NK-92 (cell line): Measurements from ENCODE around the gene TAOK3.
"Not testable (repeated sequence)": the region's sequence is repeated elsewhere in the genome, so short reads cannot be mapped to it uniquely, and the experiment has no call there.

Source experiments
- DNase-seq: peaks from one replicate; lab custom pipeline; 2025; ENCODE audit not compliant: unreplicated experiment; lab: John Stamatoyannopoulos, UW

TAOK3 gene

DNA sequence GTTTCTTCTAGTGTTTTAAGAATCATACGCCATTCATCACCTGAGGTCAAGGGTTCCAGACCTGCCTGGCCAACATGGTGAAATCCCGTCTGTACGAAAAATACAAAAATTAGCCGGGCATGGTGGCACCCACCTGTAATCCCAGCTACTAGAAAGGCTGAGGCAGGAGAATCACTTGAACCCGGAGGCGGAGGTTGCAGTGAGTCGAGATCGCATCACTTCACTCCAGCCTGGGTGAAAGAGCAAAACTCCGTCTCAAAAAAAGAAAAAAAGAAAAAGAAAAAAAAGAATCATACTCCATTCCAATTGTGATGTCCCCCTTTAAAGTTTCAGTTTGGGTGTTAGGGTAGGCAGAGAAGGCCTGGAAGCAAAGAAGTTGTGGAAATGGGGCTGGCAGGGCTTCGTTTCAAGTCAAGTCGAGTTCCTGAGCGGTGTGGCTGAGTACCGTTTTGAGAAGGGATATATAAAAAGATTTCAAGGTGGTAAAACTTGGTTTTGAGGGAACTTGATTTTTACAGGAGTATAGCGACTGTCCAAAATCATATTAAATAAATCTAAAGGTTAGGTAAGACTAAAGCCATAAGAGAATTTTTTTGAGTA, 1.5 kb upstream of the TAOK3 start:
- DNase-seq = no peak

DNA sequence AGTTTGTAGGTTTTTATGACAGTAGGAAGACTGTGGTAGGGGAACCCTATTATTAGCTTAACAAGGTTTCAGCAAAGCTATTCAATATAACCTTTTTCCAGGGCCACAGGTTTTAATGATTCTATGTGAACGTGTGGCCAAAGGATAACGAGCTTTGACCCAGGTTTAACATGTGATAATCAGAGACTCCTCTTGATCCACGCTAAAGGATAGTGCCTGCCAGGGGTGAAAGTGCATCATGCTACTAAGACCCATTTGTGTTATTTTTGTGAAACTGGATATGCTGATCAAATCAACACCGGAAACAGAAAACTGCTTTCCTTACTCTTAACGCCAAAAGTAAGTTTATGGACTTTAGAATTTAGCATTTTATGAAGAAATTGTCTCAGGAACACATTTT, 909 bp upstream of the TAOK3 start:
- no peak for DNase-seq

DNA sequence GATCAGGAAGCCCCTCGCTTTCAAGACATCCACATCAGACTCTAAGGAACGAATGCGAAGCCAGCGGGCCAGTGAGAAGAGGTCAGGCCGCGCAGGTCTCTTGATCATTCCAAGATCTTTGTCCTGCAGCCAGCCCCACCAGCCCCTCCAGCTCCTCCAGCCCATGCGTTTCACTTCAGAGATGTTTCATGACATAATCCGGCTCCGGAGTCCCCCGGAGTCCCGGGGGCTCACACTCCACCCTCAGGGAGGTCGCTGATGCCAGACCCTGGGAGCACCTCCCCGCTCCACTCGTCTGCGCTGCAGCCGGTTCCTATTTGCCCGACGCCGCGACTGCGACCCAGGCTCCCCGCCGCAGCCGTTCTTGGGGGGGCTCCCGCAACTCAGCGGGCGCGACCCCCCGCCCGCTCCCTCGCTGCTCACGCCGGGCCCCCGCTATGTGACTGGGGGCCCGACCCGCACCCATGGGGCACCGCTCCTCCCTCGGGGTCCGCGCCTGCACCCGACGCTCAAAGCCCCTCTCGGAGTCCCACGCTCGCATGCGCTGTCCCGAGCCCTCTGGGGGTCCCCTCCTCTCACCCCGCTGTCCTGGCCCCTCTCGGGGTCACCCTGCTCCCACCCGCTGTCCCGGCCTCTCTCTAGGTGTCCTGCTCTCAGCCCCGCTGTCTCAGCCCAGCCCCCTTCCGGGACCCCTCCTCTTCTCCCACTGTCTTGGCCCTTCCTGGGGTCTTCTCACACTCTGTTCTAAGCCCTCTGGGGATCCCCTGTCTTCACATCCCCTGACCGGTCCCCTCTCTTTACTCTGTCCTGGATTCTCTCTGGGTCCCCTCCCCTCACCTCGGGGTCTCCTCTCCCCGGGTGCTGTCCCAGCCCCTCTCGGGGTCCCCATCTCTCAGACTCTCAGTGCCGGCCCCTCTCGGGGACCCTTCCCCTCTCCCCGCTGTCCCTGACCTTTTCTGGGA, 1.1 kb downstream of the TAOK3 start:
- no peak for DNase-seq

DNA sequence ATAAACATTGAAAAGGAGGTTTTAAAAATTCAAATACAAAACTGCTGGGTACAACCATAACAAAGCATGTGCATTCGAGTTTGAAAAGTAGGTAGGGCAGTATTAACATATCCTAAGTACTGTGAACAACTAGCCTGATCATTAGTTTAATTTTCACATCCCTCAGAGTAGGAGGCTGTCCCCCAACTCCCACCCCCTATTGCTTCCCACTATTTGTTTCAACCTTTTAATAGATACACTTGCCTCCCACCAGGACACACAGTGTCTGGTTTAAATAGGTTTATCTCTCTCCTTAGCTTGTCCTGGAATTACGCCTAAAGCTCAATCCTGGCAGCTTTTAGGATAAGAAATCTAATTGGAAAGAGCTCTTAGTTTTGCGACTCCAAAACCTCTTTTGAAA, 2.1 kb downstream of the TAOK3 start:
- no peak for DNase-seq

DNA sequence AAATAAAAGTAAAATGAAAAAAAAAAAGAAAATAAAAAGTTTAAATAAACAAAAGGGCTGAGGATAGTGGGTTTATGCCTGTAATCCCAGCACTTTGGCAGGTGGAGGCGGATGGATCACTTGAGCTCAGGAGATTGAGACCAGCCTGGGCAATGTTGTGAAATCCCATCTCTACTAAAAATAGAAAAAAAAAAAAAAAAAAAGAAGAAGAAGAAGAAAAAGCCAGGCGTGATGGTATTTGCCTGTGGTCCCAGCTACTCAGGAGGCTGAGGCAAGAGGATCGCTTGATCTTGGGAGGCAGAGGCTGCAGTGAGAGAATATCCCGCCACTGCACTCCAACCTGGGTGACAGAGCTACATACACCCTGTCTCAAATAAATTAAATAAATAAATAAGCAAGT, 3.9 kb downstream of the TAOK3 start:
- DNase-seq = no peak

DNA sequence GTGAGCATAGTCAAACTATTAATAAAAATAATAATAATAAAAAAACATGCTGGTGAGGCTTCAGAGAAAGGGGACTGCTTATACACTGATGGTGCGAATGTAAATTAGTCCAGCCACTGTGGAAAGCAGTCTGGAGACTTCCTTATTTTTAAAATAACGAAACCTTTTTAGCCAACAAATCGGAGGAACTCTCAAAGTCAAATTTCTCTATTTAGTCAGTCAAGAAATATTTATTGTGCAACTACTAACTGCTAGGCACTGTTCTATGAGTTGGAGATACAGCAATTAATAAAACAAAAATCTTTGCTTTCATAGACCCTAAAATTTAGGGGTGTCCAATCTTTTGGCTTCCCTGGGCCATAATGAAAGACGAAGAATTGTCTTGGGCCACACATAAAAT, 10.8 kb downstream of the TAOK3 start:
- no peak for DNase-seq

DNA sequence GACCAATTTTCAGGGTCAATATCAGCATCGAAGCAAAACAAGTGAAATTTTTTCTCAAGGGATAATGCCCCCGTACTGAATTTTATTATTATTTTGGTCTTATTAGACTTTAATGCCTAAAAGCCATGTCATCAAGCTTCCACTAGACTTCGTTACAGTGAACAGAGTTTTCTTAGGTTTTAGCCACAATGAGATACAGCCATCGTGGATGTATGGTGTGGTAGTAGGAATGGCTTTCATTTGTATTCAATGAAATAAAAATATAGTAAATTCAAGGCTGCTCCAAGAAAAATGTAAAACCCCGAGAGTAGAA, 11.7 kb downstream of the TAOK3 start:
- no peak for DNase-seq

DNA sequence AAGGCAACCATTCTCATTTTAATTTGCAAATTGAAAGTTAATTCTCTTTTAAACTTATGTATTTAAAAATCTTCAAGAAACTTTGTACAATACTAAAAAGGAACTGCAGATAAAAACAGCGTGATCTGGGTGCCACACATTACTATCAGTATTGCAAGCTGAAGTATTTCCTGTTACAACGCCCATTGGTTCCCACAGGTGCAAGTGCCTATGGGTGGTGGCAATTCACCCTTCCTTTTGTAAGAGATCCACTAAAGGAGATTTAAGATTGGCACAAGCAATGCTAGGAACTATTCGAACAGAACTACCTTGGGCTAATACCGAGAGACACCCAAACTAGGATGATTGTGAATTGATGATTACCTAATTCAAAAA, 13.2 kb downstream of the TAOK3 start:
- DNase-seq = no peak

DNA sequence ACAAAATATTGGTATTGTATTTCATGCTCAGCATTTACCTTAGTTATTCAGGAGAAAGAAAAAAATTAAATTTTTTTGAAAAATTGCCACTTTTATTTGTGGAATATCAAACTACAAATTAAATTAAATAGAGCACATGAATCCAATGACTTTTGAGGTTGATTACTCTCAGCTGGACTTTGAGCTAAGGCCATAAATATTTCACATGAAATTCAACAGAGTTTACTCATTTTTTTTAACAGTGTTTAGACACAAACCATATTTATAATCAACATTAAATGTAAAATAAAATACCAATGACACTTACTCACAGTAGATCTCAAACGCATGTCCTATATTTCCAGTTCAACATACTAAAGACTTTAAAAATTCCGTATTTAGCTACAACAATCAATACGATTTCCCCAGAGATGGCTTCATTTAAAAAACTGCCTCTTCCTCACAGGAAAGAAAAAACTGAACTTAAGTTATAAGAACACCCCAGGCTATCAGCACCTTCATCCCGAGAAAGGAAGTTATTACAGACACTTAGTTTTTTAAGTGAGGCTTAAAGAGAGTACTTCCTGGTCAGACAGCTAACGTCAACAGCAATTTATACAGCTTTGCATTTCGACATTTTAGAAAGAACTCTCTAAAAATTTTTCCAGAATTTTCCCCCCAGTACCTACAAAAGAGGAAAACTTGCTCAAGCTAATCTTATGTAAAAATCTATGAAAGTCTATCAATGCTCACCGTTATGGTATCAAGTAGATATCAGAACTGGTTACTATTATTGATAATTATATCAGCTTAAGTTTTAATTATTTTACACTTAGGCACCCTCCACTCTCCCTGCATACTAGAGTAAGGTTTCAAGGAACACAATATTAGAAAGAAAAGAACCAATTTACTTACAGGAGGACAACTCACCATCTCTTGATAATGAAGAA, 13.8 kb downstream of the TAOK3 start:
- DNase-seq = no peak

DNA sequence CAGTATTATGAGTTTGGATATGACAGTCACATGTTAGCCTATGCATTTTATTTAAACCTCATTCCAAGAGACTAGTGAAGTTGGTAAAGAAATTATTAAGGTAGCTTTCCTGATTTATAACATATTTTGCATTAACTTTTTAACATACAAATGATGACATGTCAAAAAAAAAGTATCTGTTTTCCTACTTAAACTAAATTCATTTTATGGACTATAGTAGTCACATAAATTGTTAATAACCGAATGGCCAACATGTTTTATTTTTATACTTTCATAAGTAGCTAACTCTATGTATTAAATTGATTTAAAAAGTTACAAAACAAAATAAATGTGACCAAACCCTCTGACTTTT, 14.7 kb downstream of the TAOK3 start:
- no peak for DNase-seq

DNA sequence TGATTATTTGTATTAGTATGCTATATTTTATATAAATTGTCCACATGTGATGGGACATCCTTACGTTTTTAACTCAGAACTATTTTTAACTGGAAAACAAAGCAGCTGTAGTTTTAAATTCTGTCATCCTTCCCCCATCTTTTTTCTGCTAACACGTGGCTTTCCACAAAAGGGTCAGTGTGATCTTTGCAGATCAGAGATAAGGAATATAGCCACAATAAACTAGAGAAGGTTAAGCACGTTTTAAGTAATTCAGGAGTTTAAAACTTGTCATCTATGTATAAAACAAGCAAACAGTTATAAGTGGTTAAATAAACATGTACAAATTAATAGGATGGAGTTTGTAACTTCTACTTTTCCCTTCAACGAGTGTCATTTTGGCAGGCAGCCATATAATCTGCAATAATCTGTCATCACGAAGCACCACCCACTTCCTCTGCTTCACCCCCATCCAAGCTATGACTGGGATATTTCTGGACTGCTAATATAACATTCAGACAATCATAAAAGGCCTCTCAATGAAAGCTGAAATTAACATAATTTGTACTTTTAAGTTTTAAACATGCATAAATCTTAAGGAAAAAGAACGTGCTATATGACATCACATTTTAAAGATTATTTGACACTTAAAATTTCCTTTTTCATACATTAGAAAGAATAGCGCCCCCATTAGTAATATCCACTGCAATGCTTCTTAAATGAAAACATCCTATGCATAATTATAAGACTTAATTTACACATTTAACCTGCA, 15.3 kb downstream of the TAOK3 start:
- no peak for DNase-seq

DNA sequence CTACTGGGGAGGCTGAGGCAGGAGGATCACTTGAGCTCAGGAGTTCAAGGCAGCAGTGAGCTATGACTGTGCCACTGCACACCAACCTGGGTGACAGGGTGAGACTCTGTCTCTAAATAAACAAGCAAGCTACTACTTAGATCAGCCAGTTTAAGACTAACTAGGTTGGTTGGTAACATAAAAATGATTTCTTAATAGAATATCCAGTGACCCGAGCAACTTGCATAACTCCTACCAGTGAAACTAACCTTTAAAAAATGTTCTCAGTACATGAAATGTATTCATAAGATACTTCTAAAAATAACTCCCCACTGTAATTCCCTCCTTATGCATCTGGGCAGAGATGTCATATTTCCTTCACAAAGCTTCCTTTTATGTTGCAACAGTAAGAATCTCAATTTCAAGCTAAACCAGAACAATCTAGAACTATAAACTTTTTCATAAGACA, 15.9 kb downstream of the TAOK3 start:
- DNase-seq = no peak

DNA sequence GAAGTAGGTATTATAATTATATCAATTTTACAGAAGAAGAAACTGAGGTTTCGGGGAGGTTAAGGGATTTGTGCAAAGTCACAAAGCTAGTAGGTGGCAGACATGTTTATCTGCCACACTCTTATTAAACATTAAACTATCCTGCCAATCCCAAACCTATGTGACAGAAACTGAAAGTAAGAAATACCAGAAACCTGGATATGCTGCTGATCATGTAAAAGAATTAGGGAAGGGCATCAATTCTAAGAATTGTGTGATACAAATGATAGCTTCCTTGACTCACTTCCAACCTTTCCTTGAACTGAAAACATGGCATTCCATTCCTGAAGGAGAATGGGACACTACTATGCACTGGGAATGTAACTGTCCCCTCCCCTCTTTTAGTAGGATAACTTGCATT, 16.9 kb downstream of the TAOK3 start:
- no peak for DNase-seq

DNA sequence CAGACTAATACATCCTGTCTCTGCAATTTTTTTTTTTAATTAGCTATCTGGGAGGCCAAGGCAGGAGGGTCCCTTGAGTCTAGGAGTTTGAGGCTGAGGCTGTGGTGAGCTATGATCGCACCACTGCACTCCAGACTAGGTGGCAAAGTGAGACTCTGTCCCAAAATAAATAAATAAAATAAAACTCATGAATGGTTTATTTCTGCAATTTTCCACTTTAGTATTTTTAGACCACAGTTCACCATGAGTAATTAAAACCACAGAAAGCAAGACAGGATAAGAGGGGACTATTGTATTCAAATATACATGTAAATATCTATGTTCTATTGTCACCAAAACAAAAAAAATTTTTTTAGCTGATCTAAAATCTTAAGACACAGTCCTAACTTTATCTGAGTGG, 17.8 kb downstream of the TAOK3 start:
- no peak for DNase-seq

DNA sequence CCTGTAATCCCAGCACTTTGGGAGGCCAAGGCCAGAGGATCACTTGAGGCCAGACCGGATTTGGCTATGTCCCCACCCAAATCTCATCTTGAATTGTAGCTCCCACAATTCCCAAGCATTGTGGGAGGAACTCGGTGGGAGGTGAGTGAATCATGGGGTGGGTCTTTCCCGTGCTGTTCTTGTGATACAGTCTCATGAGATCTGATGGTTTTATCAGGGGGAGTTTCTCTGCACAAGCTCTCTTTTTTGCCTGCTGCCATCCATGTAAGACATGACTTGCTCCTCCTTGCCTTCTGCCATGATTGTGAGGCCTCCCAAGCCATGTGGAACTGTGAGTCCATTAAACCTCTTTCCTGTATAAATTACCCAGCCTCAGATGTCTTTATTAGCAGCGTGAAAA, 18.2 kb downstream of the TAOK3 start:
- not testable (repeated sequence) for DNase-seq

DNA sequence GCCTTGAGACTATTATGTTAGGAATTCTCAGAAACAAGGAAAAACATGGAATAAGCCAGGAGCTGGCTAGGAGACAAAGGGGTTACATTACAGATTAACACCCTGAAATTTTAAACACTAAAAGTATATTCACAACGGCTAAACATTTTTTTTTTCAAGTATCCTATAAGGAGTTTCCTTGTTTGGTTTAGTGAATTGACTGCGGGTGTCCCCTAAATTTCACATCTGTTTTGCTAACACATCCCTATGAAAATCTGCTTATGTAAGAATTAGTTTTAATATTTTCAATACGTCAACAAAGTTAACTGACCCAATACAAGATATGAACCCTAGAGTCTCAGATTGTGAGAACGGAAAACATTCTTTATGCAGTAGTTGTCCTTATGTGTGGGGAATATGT, 19.0 kb downstream of the TAOK3 start:
- no peak for DNase-seq

DNA sequence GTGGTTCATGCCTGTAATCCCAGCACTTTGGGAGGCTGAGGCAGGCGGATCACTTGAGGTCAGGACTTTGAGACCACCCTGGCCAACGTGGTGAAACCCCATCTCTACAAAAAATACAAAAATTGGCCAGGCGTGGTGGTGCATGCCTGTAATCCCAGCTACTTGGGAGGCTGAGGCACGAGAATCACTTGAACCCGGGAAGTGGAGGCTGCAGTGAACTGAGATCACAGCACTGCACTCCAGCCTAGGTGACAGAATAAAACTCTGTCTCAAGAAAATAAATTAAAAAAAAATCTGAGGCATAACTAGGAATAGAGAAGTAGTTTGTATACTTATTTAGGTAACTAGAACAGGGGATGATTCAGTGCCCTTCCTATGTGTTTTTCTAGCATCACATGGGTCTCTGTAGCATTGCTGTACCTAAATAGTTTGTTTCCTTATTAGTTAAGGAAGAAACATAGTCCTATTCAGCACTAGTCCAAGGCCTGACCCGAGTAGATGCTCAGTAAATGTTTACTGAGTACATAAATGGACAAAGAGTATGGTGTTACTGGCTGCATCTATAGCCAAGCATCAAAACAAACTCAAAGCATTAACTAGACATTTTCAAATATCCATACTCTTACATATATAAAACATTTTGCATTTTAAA, 21.7 kb downstream of the TAOK3 start:
- DNase-seq = no peak

DNA sequence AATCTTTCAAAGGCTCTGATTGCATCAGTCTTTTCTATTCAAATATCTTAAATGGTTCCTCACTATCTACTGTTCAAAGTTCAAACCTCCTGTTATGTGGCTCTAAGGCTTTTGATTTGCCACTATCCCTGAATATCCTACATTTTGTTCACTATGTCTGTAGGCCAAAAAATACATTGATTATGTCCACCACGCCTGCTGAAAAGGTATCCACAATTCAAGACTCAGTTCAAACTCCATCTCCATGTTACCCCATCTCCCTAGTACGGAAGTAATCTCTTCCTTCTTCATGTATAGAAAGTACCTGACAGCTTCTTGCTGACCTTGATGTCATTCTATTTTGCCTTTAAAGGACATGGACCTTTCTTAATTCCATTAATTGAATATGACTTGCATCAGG, 24.8 kb downstream of the TAOK3 start:
- DNase-seq = no peak

DNA sequence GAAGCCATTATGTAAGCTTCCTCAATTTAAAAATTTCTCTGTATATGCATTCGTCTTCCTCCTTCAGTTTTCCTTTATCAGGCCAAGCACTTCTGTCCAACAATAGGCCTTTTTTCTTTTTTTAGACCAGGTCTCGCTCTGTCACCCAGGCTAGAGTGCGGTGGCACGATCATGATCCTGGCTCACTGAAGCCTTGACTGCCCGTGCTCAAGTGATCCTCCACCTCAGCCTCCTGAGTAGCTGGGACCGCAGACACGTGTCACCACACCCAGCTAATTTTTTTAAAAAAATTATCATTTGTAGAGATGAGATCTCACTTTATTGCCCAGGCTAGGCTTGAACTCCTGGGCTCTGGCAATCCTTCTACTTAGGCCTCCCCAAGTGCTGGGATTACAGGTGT, 25.8 kb downstream of the TAOK3 start:
- no peak for DNase-seq

DNA sequence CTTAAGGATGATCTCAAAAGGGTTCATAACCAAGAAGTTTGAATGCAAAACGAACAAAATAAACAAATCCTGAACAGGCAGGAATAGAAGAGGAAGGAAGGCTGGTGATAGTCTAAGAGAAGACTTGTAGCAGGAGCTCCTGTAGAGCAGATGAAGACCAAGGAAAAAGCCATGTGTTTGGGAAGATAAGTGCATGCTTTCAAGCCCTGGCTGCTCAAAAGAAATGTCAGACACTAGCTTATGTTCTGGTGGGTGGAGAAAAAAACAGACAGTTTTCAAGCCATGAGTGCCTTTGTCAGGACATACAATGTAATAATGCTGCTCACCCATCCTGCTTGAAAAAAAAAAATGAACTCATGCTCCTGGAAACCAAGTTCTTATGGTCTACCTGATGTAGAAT, 27.4 kb downstream of the TAOK3 start:
- DNase-seq = no peak

DNA sequence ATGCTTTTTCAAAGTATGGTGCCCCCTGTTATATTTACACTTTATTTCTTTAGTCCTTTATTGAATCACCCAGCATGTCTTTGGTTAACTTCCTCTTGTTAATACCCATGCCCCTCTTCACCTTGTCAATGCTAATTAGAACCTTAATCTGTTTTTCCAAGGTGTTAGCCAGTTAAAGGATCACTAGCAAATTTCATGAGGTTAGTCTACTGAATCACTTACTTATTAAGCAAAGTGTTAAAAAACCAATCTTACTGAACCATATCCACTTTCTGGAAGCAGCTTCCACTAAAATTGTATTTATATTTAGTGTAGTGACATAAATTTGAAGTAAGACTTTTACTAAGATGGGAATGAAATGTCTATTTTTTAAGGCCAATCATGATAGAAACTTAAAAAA, 27.9 kb downstream of the TAOK3 start:
- no peak for DNase-seq
